Endometrium (tissue), 2 donors: ENCODE results near the gene MGME1.
A peak's percentile ranks its signal among the peaks of the same experiment; 100 is the strongest.

ENCODE experiments used
- FAIRE-seq: peaks from 2 replicates; lab custom pipeline; 2012; peaks lifted over from hg19 to GRCh38; lab: Jason Lieb, UNC
- donor health status: control.
- donor health status: control.

The MGME1 gene

DNA sequence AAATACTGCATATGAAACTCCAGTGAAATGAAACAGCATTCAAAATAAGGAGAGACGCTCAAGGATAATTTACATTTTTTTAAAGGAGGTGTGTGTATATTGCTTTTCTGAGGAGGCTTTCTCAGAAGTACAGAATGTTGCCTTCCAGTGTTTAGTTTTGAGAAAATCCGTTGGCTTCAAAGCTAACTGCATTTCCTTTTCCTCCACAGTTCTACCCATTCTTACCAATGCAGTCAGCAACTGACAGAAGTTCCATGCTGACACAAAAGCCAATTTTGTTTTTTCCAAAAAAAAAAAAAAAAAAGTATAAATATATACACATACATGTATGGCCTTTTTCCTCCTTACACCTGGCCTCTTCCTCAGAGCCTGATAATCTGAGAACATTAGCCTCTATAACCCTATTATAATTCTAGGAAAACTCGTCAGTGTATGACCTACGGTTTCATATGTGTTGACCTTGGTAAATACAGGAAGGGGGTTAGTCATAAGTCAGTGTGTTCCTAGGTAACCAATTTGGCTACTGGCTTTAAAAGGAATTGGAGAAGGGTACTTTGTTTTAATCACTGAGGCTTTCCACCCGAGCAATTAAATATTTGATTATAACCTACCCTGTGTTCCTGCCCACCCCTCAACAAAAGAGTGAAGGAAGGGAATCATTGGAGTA lies 24.2 kb downstream of the MGME1 start:
- no peak for FAIRE-seq

DNA sequence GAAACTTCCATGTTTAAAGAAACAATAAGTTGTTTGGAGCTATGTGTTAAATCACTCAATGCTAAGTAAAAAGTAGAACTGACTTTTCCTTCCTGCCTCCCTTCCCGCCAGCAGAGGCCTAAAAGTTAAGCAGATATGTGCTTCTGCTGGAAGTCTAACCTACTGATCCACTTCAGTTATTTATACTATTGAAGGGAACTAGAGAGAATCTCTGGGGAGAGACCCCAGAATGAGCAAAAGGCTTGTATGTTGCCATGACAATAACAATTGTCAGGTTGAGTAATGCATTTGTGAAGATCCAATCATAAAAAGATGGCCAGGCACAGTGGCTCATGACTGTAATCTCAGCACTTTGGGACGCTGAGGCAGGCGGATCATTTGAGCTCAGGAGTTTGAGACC lies 24.7 kb downstream of the MGME1 start:
- no peak for FAIRE-seq

GRCh38 chr20:17995967-17996819 lies 27.4 kb downstream of the MGME1 start:
- peak; percentile 77 for FAIRE-seq

DNA sequence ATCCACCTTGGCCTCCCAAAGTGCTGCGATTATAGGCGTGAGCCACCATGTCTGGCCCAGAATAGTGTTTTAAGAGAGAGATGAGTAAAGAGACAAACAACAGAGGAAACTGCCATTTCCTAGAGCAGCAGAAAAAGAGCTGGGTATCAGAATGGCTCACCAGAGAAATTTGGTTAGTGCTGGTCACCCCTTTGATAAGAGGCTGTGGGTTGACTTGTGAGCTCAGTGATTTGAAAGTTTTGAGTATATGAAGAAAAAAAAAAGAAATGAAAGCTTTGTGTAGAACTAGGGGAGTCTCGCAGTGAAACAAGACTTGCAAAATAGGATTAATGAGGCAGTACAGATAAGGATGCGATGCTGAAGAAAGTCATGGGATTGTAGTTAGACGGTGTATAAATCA lies 29.6 kb downstream of the MGME1 start:
- FAIRE-seq = no peak

- FAIRE-seq = no peak
Measured at GRCh38 chr20:17999566-17999965, 30.7 kb downstream of the MGME1 start.

DNA sequence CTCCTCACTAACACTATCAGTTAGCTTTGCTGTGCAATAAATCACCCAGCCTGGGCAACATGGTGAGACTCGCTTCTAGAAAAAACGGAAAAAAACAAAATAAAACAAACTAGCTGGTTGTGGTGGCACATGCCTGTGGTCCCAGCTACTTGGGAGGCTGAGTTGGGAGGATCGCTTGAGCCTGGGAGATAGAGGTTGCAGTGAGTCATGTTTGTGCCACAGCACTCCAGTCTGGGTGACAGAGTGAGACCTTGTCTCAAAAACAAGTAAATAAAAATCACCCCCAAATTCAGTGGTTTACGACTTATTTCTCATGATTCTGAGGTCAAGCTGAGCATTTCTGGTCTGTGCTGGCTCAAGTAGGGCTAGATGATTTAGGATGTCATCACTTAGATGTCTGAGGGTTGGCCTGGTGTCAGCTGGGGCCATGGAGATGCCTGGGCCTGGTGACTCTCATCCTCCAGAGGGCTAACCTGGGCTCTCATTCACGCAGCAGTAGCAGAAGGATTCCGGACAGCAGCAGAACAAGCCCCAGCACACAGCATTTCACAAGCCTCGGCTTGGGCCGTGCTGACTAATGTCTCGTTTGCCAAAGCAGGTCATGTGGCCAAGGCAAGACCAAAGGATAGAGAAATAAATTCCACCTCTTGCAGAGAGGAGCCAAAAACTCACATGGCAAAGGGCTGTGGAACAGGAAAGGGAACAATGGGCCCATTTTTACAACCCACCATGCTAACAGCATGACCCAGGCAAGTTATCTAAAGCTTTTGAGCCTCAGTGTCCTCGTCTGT lies 32.5 kb downstream of the MGME1 start:
- no peak for FAIRE-seq

DNA sequence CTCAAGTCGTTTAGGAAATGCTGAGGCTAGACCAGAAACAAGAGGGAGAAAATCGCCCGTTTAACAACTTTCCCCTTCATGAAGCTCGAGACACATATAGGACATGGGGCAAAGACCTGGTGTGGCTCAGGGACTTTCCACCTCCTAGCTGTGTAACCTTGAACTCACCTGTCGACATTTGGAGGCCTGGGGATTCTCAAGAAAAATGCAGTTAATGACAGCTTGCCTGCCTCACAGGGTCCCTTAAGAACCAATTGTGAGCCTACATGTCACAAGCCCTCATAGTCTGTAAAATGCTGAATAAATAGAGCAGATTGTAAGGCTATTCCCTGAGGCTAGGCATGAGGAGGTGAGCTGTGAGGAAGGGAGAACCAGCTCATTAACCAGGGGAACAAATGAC lies 35.1 kb downstream of the MGME1 start:
- no peak for FAIRE-seq

- FAIRE-seq = no peak
Measured at GRCh38 chr20:18004384-18005031, 35.7 kb downstream of the MGME1 start.

DNA sequence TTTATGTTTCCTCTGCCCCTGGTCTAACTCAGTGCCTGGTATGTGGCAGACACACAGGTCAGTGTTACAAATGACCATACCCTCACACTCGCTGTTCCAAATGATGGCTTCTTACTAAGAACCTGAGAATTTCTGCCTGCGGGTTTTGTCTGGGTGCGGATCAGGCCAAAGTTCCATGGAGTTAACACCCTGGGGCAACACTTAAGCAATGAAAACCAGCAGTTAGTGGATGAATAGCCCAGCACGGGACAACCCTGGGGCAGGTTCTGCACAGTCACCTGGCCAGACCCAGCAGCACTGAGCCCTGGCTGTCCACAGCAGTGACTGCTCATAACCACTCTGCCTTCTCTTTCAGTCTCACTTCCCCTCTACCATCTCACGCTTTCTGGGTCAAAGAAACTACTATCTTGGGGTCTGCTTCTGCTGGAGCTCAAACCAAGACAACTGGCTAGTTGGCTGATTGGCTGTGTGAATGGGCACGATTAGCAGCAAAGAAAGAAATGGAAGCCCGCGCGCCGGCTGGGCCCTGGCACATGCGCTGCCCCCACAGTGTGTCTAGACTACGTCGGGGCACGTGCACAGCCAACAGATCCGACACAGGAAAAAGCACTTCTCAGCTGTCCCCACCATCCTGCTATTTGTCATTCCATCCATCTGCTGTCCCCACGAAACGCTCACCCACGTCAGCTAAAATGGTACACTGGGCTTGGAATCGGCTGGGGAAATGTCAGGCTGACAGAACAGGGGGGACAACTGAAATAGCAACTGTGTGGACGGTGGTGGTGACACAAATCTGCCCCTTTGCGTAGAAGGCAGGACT lies 36.6 kb downstream of the MGME1 start:
- no peak for FAIRE-seq

DNA sequence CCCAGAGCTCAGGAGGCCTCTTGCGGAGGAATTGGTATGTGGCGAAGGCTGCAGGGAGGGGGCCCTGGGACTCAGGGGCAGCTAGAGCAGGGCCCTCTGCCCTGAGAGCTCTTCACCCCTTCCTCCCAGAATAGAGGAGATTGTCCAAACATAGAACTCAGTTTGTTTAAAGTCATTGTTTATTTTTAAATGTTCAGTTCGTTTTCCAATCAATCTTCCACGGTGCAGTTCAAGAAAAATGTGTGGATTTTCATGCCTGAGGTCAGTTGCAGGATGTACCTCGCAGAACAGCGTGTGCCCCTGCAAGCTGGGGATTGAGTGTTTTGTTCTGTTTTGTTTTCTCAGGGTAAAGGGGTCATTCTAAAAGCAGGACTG lies 37.2 kb downstream of the MGME1 start:
- no peak for FAIRE-seq

GRCh38 chr20:18006684-18007083 lies 37.9 kb downstream of the MGME1 start:
- FAIRE-seq = no peak

DNA sequence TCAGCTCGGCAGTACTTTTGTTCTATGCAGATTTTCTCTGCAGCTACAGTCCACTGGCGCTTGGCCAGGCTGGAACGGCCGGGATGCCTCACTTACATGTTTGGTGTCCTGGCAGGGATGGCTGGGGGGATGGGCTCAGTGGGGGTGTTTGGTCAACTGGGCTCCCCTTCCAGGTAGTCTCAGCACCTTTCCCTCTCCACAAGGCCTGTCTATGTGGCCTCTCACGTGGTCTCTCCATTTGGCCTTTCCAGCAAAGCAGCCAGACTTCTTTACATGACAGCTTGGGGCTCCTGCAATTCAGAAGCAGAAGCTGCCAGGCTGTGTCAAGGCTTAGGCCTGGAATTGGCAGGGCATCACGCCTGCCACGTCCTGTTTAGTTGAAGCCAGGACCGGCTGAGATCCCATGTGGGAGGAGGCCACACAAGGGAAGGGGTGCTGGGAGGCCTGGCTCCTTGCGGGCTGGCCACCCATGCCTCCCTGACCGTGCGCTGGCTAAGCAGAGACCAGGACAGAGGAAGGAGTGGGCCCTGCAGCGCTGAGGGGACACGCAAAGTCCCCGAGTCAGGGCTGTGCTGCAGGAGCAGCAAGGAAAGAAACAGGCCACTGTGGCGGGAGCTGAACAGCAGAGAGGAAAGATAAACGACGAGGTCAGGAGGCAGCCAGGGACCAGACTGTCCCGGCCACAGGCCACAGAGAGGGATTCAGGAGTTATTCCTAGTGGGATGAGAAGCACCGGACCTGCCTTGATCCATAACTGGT lies 38.9 kb downstream of the MGME1 start:
- FAIRE-seq = no peak

DNA sequence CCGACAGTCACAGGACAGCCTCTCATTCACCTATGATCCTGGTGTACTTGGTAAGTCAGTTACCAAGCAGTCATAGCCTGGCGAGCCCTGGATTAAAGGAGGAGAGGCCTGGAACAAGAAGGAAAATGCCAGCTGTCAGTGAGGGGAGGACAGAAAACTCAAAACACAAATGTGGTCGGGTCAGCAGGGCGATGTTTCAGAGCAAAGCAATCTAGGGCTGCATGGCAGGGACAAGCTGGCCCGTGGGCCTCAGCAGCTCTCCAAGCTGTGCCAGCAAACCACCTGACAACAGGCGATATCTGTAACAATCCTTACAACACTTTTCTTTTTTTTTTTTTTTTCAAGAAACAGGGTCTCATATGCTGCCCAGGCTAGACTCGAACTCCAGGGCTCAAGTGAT lies 40.3 kb downstream of the MGME1 start:
- FAIRE-seq = no peak

GRCh38 chr20:18011482-18011881 lies 42.7 kb downstream of the MGME1 start:
- FAIRE-seq = no peak

- no peak for FAIRE-seq
Measured at GRCh38 chr20:18011951-18012645, 43.3 kb downstream of the MGME1 start.

DNA sequence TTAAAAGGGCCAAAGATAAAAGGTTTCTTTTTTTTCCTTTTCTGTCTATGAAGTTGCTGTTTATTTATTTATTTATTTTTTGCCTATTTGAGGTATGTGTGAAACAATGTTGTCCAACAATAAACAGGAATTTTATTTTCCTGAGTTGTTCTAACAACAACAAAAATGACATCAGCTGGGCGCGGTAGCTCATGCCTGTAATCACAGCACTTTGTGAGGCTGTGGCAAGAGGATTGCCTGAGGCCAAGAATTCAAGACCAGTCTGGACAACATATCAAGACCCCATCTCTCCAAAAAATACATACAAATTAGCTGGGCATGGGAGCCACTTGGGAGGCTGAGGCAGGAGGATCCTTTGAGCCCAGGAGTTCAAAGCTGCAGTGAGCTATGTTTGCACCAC lies 44.1 kb downstream of the MGME1 start:
- no peak for FAIRE-seq

- no peak for FAIRE-seq
Measured at GRCh38 chr20:18014411-18014810, 45.6 kb downstream of the MGME1 start.

GRCh38 chr20:18016772-18017171 lies 48.0 kb downstream of the MGME1 start:
- FAIRE-seq = no peak

- FAIRE-seq = no peak
Measured at GRCh38 chr20:18018100-18018499, 49.3 kb downstream of the MGME1 start.

GRCh38 chr20:18019068-18019467 lies 50.2 kb downstream of the MGME1 start:
- no peak for FAIRE-seq
